Activated CD8-positive, alpha-beta memory T cell treated with anti-CD3 and anti-CD28 coated beads, Interleukin-2, amount 50 U/mL, for 24 hours (primary cell): ENCODE measurements around the gene ELK4.
A peak's percentile ranks its signal among the peaks of the same experiment; 100 is the strongest.
"Not testable (repeated sequence)": the region's sequence is repeated elsewhere in the genome, so short reads cannot be mapped to it uniquely, and the experiment has no call there.

Experiments used
- DNase-seq: peaks from one replicate; pipeline ENCODE4 v3.0.0-alpha.2; 2020; ENCODE audit errors: extremely low read depth

Gene ELK4

DNA sequence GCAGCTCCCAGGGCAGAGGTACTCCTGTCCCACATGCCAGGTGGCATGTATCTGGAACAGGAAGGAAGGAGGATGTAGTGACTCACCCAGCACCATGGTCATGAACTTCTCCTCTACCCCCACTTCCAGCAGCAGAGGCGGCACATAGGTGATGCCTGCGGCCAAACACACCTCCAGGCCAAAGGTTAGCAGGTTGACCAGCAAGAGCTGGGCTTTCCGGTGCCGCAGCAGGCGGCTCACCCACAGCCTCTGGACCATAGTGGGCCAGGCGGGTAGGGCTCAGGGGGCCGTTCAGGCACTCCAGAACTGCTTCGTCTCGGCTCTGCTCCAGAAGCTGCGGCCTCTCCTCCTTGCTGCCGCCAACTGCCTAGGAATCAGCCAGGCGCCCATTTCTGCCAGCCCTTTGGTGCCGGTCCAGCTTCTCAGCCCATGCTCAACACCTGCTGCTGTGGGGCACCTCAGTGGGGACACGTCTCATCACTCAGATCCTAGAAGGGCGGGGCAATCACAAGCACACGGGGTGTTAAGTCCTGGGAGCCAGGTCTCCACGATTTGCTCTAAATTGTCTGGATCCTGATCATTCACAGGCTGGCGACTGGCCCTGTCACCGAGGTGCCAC lies 32.7 kb upstream of the ELK4 start:
- DNase-seq, result no peak

DNA sequence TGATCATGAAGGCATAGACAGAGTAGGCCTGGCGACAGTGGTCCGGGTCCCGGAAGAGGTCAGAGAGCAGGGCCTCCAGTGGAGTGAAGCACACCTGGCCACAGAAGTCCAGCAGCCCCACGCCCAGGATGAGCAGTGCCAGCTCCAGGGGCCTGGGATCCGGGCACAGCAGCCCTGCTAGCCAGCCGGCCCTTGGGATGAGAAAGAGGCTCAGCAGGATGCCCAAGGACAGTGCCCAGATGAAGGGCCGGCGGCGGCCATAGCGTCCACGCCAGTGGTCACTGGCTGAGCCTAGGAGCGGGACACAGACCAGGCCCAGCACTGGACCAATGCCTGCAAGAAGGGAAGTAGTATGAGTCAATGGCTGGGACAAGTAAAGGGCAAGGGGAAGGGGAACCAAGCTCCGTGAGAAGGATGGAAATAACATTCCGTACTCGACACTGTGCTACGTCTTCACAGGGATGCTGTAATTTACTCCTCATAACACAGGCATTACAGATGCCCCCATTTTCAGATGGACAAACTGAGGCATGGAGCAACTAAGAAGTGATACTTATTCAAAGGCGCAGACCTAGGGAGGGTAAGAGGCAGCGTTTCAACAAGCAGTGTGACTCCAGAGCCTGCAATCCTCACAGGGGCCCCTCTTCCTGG lies 31.6 kb upstream of the ELK4 start:
- no peak for DNase-seq

DNA sequence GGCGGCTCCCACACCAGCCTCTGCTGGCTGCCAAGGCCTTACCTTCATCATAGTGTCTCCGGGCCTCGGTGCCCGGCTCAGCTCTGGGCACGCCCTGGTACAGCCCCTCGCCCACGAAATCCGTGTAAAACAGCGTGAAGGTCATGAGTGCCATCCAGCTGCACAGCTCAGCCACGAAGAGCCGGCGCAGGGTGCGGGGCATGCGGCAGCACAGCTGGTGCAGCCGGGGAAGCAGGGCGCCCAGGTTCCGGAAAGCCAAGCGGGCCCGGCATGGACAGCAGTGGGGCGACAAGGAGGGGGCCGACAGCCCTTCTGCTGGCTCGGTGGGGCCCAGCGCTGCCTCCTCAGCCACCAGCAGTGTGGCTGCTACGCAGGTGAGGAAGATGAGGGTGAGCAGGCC lies 31.0 kb upstream of the ELK4 start:
- no peak for DNase-seq

DNA sequence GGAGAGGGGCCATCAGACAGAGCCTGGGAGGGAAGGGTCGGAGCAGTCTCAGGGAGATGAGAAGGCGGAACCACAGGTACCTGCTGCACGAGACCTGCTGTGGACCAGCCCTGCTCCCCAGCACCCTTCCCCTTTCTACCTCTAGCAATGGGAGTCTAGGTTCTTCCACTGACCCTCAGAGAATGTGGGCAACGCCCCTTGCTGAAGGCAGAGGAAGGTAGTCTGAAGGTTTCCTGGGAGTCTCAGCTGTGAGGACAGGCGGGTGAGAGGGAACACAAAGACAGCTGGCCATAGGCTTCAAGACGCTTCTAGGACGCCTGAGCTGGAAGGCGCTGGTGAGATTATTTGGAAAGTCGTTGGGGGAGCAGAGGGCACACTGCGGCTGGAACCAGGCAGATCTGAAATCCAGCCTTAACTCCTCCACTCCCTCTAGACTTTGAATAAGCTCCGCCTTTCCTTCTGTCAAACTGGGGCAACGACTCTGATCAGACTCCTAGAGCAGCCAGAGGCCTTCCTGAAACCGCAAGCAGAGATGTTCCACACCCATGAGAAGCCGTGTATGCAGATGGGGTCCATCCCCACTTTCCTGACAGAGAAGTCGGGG lies 30.4 kb upstream of the ELK4 start:
- no peak for DNase-seq

DNA sequence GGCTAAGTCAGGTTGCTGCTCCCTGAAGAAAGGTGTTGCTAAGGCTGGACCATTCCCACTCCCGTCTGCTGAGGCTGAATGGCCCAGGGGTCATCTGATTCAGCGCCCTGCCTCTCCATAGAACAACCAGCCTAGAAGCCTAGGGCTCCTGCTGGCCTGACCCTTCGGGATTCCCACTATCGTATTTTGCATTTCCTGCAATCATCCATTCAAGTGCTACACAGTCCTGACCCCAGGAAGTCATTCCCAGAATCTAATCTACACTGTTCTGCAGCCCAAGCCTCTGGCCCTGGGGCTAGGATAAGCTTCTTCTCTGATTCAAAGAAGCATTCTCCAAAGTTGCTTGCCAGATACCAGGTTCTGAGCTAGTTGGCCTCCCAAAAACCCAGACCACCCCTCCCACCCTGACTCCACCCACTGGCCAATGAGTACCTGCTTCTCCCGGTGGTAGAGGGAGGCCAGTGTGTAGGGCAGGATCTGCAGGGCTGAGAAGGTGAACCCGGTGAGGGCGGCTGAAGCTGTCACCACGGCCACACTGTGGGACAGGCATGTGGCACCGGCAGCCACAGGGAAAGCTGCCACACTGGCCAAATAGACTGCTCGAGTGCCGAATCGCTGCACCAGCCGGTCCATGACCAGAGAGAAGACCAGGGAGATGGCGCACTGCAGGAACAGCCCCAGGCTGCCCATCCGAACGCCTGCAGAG lies 29.8 kb upstream of the ELK4 start:
- DNase-seq, result no peak

DNA sequence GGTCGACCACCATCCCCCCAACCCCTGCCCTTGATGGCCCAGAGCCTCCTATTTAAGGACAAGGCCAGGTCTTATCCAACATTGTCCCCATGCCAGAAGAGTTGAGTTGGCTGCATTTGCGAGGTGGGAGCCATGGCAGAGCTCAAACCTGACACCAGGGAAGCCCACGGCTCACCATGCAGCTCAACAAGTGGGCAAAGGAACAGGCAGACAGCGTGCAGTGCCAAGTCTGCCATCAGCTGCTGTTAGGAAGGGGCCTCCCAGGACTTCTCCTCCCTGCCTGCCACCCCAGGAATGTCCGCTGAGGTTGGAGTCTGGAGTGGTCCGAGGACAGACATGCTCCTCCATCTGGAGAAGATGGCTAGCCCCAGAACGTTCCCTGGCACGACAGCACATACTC lies 28.6 kb upstream of the ELK4 start:
- no peak for DNase-seq

DNA sequence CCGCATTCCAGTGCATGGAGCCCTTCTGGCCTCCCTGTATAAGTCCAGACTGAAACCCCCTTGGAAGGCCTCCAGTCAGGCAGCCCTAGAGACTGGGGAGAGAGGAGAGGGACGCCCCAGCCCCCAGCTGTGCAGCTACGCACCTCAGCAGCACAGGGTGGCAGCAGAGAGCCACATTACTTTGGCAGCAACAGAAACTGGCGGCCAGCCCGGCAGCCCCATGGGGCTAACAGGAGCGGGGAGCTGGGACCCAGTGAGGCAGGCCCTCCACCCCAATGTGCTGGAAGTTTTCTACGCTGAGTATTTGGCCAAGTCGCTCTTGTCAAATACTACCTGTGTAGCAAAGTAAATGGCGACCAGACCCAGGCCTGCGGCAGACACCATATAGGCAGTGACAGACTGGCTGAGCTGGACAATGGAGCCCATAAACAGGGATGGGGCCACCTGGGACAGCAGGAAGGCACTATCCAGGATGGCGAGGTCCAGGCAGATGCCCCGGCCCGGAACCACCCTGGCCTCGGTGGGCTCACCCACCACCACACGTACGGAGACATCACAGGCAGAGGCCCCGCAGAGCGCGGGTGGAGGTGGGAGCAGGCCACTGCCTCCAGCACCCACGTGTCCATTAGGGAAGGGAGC lies 27.3 kb upstream of the ELK4 start:
- peak; percentile 39 for DNase-seq

DNA sequence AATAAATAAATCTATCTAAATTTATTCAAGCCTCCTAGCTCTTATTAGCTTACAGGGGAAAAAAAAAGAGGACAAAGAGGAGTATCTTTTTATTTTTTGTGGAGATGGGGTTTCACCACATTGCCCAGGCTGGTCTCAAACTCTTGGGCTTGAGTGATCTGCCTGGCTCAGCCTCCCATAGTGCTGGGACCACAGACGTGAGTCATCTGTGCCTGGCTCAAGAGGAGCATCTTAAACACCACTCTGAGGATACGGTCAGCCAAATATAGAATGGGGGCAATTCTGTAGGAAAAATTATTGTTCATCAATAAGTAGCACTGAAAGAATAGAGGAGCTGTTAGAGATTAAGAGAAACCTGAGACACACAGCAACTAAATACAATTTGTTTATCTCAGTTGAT lies 24.4 kb upstream of the ELK4 start:
- DNase-seq, result no peak

DNA sequence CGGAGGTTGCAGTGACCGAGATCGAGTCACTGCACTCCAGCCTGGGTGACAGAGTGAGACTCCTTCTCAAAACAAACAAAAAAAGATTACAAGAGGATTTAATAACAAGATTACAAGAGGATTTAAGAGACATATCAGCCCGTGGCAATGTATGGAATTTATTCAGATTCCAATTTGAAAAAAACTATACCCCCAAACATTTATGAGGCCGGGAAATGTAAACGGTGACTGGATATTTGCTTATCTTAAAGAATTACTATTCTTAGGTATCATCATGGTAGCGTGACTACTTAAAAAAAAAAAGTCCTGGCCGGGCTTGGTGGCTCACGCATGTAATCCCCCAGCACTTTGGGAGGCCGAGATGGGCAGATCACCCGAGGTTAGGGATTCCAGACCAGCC lies 21.2 kb upstream of the ELK4 start:
- DNase-seq, result no peak

DNA sequence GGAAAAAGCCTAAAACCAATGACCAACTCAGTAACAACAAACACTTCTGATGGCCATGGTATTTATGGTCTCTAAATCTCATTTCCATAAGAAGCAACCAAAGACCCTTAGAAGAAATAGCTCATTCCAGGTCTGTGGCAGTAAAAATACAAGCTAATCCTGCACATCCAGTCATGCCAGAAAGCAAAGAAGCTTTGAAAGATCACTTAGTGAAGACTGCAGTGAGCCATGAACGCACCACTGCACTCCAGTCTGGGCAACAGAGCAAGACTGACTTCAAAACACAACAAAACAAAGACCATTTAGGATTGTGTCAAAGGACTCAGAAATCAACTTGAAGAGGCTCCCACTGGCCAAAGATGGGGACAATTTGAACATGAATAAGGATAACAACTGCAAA lies 18.4 kb upstream of the ELK4 start:
- no peak for DNase-seq

DNA sequence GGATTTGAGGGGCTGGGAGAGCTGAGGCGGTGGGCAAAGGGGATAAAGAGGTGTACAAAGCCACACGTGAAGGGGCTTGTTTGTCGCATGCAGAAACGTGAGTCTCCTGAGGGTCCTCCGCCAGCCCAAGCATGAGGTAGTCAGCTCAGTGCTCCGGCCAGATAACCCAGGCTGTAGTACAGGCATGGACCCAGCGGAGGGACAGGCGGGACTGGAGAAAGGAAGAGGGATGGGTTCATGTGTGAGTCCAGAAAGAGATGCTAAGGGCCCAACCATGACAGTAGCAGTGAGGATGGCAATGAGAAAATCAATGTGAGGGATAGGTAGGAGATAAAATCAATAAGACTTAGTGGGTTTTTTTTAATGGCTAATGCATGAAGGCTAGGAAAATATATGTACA lies 13.7 kb upstream of the ELK4 start:
- DNase-seq, result no peak

DNA sequence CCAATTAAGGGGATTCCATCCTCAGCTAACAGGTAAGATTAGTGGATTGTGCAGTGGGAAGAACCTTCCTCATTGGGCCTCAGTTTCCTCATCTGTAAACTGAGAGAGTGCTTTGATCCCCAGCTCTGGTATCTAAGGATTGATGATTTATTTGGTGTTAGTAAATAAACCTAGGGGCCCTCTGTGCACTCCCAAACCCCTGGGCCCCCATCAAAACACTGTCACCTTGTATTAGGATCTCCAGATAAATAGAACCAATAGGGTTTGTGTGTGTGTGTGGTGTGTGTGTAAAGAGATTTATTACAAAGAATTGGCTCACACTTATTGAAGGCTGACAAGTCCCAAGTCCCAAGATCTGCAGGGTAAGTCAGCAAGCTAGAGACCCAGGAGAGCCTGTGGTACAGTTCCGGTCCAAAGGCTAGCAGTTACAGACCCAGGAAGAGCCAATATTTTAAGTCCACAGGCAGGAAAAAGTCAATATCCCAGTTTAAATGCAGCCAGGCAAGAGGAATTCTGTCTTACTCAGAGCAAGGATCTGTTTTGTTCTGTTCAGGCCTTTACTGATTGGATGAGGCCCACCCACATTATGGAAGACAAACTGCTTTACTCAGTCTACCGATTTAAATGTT lies 11.0 kb upstream of the ELK4 start:
- no peak for DNase-seq

DNA sequence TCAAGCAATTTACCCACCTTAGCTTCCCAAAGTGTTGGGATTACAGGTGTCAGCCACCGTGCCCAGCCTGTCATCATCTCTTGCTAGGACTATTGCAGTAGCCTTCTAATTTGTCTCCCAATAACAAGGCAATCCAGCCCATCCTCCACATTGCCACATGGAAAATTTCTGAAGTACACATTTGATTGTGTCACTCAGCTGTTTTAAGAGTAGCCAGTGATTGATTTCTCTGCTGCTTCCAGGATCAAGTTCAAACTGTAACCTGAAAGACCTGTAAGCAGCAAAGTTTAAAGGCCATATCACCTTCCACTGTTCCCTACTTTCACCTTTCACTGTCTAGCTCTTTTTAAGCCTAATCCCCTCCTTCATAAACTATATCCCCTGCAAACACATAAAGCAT lies 7.8 kb upstream of the ELK4 start:
- no peak for DNase-seq

DNA sequence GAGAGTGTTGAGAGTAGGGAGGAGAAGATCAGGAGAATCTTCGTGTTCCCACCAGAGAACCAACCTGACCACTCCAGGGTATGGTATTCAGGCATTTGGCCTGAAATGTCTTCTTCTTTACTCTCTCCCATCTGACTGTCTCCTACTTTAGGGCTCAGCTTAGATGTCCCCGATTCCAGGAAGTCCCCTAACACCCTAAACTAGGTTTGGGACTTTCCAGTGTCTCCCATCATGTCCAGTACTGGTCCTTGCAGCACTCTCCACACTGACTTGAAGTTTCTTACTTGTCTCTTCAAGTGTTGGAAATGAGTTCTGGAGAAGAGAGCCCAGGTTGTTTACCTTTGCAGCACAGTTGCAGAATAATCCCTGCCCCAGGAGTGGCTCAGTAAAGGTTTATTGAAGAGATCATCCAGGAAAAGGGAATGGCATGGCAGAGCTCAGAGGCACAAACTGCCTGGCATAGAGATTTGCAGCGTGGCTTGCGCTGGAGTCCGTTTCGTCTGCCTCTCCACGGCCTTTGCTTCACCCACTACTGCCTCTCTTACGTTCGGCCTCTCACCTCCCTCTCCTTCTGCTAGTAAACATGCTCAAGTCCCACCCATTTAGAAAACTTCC lies 6.2 kb upstream of the ELK4 start:
- DNase-seq, result no peak

DNA sequence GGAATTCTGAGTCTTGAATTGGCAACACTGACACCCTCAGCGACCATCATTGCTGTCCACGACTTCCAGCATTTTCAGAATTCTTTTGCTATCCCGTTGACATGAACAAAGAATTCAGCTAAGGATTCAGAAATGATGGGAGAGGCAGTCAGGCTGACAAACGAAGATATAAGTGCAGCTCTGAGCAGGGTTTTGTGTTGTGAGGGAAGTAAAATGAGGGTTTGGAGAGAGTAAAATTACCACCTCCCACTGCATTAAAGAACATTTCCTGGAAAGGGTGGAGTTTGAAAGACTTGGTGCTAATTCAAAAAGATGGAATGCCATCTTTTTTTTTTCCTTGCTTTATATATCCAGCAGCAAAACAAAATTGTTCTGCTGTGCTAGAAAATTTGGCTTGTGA lies 4.9 kb upstream of the ELK4 start:
- no peak for DNase-seq

DNA sequence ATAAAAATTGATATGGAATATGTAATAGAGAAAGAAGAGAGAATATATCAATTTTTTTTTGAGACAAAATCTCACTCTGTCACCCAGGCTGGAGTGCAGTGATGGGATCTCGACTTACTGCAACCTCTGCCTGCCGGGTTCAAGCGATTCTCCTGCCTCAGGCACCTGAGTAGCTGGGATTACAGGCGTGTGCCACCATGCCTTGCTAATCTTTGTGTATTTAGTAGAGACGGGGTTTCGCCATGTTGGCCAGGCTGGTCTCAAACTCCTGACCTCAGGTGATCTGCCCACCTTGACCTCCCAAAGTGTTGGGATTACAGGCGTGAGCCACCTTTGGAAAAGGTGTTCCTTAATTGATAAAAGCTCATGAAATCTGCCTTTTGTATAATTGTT lies 4.3 kb upstream of the ELK4 start:
- DNase-seq, result not testable (repeated sequence)

DNA sequence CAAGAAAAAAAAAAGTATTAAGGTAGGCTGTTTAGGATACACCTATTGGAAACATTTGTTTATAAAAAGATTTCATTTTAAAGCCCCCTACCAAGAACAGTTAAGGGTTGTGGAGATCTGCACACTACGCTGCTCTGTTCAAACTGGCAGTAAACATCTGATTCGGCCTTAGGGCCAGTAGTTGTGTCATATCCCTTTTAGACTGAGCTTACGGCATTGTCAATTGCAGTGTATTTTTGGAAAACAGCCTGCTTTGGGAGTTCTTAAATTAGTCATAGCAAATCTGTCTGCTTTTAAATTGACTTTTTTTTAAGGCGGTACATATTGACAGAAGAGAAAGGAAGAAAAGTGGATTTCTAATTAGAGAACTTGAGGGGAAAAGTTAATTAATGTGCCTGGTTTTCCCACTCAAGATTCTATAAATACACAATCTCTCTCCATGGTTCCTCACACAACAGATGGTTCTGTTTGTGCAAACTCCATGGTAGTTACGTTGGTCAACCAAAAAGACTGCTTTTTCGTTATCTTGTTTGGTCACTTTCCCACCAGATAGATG lies 1.7 kb upstream of the ELK4 start:
- no peak for DNase-seq

DNA sequence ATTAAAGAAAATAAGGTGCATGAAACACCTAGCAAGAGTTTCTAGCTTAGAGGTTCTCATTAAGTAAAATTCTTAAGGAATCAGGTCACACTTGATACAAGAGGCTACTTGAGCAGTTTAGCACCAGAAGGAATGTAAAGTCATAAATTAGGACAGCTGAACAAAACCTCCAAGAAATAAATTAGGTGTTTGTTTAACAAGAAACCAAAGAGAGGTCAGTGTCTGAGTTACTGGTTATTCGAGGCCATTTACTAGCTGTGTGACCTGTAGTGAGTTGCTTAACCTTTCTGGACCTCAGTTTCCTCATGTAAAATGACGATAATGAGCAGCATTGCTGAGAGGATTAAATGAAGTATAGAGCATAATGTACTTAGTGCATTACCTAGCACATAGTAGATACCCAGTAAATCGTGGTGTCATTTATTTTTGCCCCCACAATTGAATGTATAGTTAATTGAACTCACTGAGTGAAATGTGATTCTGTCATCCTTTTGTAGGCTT lies 908 bp upstream of the ELK4 start:
- DNase-seq, result no peak

DNA sequence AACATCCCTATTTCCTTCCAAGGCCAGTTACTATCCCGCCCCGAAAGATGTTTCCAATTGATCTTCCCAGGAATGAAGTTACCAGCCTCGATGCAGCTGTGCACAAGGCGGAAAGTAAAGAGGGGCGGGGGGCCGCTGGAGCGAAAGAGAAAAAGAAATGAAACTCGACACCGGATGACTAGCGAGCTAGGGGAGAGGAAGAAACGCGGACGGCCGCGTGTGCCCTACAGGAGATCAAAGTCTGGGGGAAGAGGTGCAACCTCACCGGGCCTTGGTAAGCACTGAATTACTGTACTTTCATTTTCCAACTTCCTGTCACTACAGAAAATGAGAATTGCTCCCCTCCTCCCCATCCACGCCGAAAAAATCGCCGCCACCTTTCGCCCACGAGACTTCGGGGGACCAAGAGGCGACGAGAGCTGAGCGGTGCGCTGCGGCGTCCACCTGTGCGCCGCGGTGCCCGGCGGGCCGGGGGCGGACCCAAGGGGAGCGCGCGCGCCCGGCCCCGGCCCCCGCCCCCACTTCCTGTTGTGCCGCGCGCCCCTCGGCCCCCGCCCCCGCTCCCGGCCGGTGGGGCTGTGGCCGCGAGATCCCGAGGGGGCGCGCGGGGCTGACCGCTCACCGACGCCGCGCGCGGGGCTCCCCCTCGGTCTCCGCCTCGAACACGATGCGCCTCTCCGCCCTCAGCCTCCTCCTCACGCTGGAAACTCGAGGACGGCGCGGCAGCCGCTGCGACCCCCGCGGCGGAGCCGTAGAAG lies 622 bp downstream of the ELK4 start:
- peak; percentile 74 for DNase-seq

DNA sequence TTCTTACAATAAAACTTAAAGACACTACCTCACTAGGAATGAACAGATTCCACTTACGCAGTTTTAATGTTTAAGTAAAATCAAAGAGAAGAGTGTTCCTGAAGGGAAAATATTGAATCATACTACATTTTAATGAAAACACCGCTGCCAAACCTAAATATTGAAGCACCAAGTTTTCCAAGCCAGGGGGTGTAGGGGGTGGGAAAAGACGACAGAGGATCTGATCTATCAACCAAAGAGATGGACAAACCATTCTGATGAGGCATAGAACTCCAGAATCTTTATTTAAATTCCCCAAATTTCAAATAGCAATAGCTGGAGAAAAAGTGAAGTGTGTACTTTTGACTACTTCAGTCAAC lies 1.2 kb downstream of the ELK4 start:
- DNase-seq, result no peak
